PC-9 (cell line): ENCODE measurements around the gene AKAP8L. TPM values are rescaled to one million over a fixed set of nuclear protein-coding genes. Genes with fewer than 3 reads are reported as not detected.

Experiments used
- BruUV-seq: library from RNA; stranded (reverse); fragments of 400-500 nt; replicated peaks from 2 replicates; lab custom pipeline; 2021; lab: Mats Ljungman, UMichigan
- CTCF ChIA-PET: fragments of 300-600 bp; sonication (Branson Sonifier 250); formaldehyde crosslinking; loops from one replicate; lab custom pipeline; 2022; ENCODE audit warnings: antibody characterized with exemption; lab: Charles Lee
- POLR2A ChIA-PET: fragments of 300-600 bp; sonication (Branson Sonifier 250); formaldehyde crosslinking; loops from one replicate; lab custom pipeline; 2022; ENCODE audit warnings: antibody characterized with exemption; ENCODE audit not compliant: unreplicated experiment; lab: Charles Lee
- DNase-seq, 2 experiments: peaks; one replicate each; pipeline versions ENCODE4 v3.0.0 to v3.0.0-alpha.2; 2015 to 2022; ENCODE audit warnings: mixed read lengths in 1 of 2
- H2AFZ ChIP-seq: fragments of 200-600 bp; sonication (generic); 2 replicates; pipeline ENCODE4 v1.8.1; 2017; ENCODE audit warnings: antibody characterized with exemption
- H3F3A ChIP-seq: fragments of 200-600 bp; sonication (generic); 2 replicates; pipeline ENCODE4 v1.8.1; 2017; ENCODE audit warnings: antibody characterized with exemption, mild to moderate bottlenecking, low read depth; ENCODE audit not compliant: insufficient read depth
- H3K27ac ChIP-seq: fragments of 200-600 bp; sonication (generic); 2 replicates; pipeline ENCODE4 v1.6.1; 2016; ENCODE audit warnings: mixed run types
- H3K27me3 ChIP-seq: fragments of 200-600 bp; sonication (generic); 2 replicates; pipeline ENCODE4 v1.6.1; 2016; ENCODE audit warnings: low read depth, mixed run types; ENCODE audit not compliant: insufficient read depth
- H3K36me3 ChIP-seq: fragments of 200-600 bp; sonication (generic); 2 replicates; pipeline ENCODE4 v1.6.1; 2016; ENCODE audit warnings: low read depth, mixed run types
- H3K4me1 ChIP-seq: fragments of 200-600 bp; sonication (generic); replicated peaks from 2 replicates; pipeline ENCODE4 v1.6.1; 2016; ENCODE audit warnings: mixed run types; ENCODE audit not compliant: insufficient read depth
- H3K4me2 ChIP-seq: fragments of 200-600 bp; sonication (generic); 2 replicates; pipeline ENCODE4 v1.6.1; 2017; ENCODE audit warnings: mixed run types
- H3K4me3 ChIP-seq: fragments of 200-600 bp; sonication (generic); 2 replicates; pipeline ENCODE4 v1.6.1; 2016; ENCODE audit warnings: mixed run types
- H3K79me2 ChIP-seq: fragments of 200-600 bp; sonication (generic); 2 replicates; pipeline ENCODE4 v1.6.1; 2017; ENCODE audit warnings: low read depth, mixed run types
- H3K9me2 ChIP-seq: fragments of 200-600 bp; sonication (generic); 2 replicates; pipeline ENCODE4 v1.8.1; 2017; ENCODE audit warnings: mild to moderate bottlenecking; ENCODE audit not compliant: insufficient read depth
- H3K9me3 ChIP-seq: fragments of 200-600 bp; sonication (generic); 2 replicates; pipeline ENCODE4 v1.8.1; 2016; ENCODE audit warnings: low read depth; ENCODE audit not compliant: insufficient read depth
- H4K20me1 ChIP-seq: fragments of 200-600 bp; sonication (generic); 2 replicates; pipeline ENCODE4 v1.8.1; 2017; ENCODE audit not compliant: insufficient read depth
- CTCF ChIP-seq: fragments of 200-600 bp; sonication (generic); conservative IDR thresholded peaks from 2 replicates; pipeline ENCODE4 v1.6.1; 2017; ENCODE audit warnings: mixed run types, antibody characterized with exemption, mild to moderate bottlenecking, moderate library complexity
- EZH2 ChIP-seq: fragments of 200-600 bp; sonication (generic); IDR thresholded peaks from 2 replicates; pipeline ENCODE4 v1.8.0; 2017; ENCODE audit warnings: antibody characterized with exemption, low read depth
- intact Hi-C: fragments of 100-400 bp; cut with micrococcal nuclease; formaldehyde crosslinking; loops from one replicate; pipeline ENCODE4 v1.10.0; 2022; ENCODE audit not compliant: unreplicated experiment
- total RNA-seq: library from RNA; stranded (reverse); gene quantifications from 2 replicates; pipeline ENCODE4 v1.2.3, GENCODE V29; 2021

Gene AKAP8L
- total RNA-seq, 1 experiment from 2014 or later: 49.9 TPM

- intact Hi-C loops: no loop called here
- ChIA-PET CTCF (interaction anchor here (0.6 kb wide), 1 partner anchor 209 kb away, joined by 4 read pairs; no protein-coding TSS in a partner anchor), POLR2A (interaction anchor here (0.6 kb wide), 1 partner anchor 61 kb away, joined by 12 read pairs; no protein-coding TSS in a partner anchor)
- Histone ChIP-seq H2AFZ (no peak overlapping the region), H3K9me2 (no peaks in the 10 kb centered on the region), H3K27me3 (no peaks in the 10 kb centered on the region), H3K36me3 (peaks cover 35% of the 10 kb centered on the region; the same call in 1 of the 2 replicates), H3K9me3 (no peaks in the 10 kb centered on the region), H3K79me2 (peaks cover 80% of the 10 kb centered on the region), H3K4me3 (no peak overlapping the region), H3K27ac (no peak overlapping the region), H3F3A (peaks cover 3% of the 10 kb centered on the region; the same call in 1 of the 2 replicates), H4K20me1 (peaks cover 93% of the 10 kb centered on the region), H3K4me1 (no peaks in the 10 kb centered on the region), H3K4me2 (no peak overlapping the region)
- no TSS peak for BruUV-seq
- TF ChIP-seq EZH2: no peak
- no peak for TF ChIP-seq CTCF
- DNase-seq: no peak
Measured at GRCh38 chr19:15404780-15405211, 14.0 kb downstream of the AKAP8L start.

GRCh38 chr19:15404097-15404779 lies 14.6 kb downstream of the AKAP8L start:
- Histone ChIP-seq H4K20me1 (peaks cover 88% of the 10 kb centered on the region), H3K79me2 (peaks cover 75% of the 10 kb centered on the region), H3K4me2 (no peak overlapping the region), H3K36me3 (peaks cover 37% of the 10 kb centered on the region; the same call in 1 of the 2 replicates), H3K27me3 (no peaks in the 10 kb centered on the region), H3K4me1 (no peaks in the 10 kb centered on the region), H3K27ac (no peak overlapping the region), H3F3A (no peaks in the 10 kb centered on the region), H3K4me3 (no peak overlapping the region), H2AFZ (no peak overlapping the region), H3K9me2 (no peaks in the 10 kb centered on the region), H3K9me3 (no peaks in the 10 kb centered on the region)
- BruUV-seq: no TSS peak
- TF ChIP-seq EZH2 (no peak), CTCF (no peak)
- DNase-seq: no peak
- intact Hi-C loops: no loop called here
- POLR2A ChIA-PET: no interaction called here
- CTCF ChIA-PET: no interaction called here

- POLR2A ChIA-PET: no interaction called here
- H4K20me1 ChIP-seq: peaks cover 80% of the 10 kb centered on the region
Measured at GRCh38 chr19:15403151-15403531, 15.6 kb downstream of the AKAP8L start.

More at GRCh38 chr19:15403151-15403531, 15.6 kb downstream of the AKAP8L start:
- CTCF ChIA-PET: no interaction called here
- H3F3A ChIP-seq: no peaks in the 10 kb centered on the region
- H3K27ac ChIP-seq: no peak overlapping the region
- no peak for DNase-seq
- intact Hi-C loops: no loop called here
- TF ChIP-seq CTCF (no peak), EZH2 (no peak)
- H3K4me3 ChIP-seq: no peak overlapping the region
- H3K36me3 ChIP-seq: peaks cover 33% of the 10 kb centered on the region; the same call in 1 of the 2 replicates
- no peaks in the 10 kb centered on the region for H3K4me1 ChIP-seq
- H3K27me3 ChIP-seq: no peaks in the 10 kb centered on the region
- no TSS peak for BruUV-seq
- H3K4me2 ChIP-seq: no peak overlapping the region
- H2AFZ ChIP-seq: no peak overlapping the region
- H3K9me2 ChIP-seq: no peaks in the 10 kb centered on the region
- H3K79me2 ChIP-seq: peaks cover 64% of the 10 kb centered on the region
- no peaks in the 10 kb centered on the region for H3K9me3 ChIP-seq
